Measurements from ENCODE around the gene MMD.
"Not testable (repeated sequence)": the region's sequence is repeated elsewhere in the genome, so short reads cannot be mapped to it uniquely, and the experiment has no call there.

Gene MMD

DNA sequence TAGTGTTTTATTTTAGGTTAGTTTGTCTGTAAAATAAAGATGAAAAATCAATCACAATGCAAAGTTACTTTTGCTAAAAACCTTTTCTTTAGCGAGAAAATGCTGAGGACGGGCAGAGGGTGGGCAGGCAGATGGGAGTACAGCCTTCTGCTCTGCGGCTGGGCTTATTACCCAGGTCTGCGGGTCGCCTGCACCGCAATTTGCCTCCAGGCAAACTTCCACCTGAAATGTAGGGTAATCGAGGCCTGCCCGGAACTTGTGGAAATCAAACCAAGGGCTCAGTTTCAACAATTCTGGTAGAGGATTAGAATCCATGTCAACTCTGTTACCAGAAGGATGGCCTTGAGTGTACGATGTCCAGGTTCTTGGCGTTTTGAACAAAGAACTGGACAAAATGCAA is 22.3 kb upstream of the MMD start:
- no peak for DNase-seq

DNA sequence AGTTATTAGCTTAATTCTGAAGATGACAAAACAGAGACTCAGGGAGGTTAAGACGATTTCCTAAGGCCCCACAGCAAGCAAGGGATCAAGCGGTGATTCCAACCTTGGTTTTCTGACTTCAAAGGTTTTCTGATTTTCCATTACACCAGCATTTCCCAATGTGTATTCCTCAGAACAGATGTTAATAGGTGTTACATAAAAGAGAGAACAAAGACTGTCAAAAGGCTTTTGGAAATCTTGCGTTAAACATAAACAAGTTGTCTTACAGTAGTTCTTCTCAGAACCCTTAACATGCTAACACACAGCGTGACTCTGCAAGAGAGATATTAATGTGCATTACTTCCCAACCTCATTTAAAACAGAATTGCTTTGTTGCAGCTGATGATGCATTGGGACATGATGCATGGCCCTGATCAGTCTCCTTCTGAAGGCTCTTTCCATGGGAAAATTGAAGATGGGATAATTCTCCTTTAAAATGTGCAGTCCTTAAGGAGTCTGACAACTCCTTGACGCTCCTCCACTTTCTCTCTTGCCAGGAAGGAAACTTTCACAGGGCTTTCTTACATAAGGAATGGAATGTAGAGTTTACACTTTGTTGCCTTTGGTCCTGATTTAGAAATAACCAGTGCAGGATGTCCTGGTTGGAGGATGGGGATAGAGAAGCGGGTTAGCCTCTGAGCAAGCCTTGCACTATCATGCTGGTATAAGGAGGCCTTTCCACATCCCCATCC is 21.5 kb upstream of the MMD start:
- no peak for DNase-seq

DNA sequence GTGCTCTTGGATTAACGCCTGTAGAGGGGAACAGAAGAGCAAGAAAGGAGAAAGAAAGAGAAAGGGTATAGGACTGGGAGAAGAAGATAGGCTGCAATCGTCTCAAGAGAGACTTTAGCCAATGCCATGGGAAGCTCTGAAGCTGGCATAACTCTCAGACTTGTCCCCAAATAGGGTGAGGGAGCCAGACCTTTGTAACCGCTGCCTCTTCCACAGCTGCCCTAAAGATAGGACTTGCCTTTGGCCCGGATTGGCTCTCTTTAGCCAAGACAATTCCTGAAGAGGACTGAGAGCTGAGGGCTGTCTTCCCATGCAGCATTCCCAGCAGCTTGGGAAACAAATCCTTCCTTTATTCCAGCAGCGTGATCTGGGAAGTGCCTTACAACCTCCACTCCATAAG is 20.8 kb upstream of the MMD start:
- DNase-seq: no peak

DNA sequence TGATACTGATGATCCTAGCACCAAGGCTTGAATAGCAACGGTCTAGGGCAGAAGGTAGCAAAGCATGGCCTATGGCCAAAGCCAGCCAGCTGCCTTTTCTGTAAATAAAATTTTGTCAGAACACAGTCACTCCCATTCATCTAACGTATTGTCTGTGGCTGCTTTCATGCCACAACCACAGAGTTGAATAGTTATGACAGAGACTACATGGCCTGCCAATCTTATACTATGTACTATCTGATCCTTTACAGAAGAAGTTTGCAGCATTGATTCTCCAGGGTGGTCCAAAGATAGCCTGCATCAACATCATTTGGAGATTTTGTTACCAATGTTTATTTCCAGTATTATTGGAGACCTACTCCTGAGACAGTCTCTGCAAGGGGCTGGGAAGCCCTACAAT is 19.9 kb upstream of the MMD start:
- peak; percentile 3 for DNase-seq

DNA sequence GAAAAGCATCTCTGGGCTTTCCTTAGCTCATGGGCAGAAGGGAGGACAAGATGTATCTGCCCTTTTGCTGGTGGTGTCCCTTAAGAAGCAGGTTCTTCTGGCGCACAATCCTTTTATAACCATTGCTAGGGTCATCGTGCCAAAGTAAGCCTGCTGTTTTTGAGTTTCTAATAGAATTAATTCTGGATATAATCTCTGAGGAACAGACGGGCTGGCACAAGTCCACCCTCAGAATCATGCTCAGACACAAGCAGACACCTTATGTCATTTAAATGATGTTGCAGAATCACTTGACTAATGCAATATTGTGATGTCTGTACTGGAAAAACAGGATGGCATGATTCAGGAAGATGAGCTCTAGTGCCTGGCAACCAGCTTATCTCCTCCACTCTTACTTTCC is 18.8 kb upstream of the MMD start:
- DNase-seq: no peak

DNA sequence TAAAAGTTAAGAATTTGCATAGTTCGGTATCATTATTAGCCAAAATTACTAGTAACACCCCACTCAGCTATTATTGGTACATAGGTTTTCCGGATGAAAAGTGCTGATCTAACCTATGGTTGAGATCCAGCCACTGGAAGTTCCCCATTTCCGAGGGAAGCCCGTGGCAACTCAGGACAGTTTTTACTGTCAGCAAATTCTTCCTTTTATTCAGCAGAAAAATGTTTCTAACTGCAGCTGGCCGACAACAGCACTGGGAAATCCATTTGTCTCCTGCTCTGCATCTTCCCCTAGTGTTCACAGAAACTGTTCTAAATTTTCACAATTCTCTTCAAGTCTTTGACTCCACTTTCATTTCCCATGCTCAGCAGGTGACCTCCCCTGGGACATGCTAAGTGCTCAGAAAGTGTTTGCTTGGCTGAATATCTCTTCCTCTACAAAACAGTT is 15.5 kb upstream of the MMD start:
- peak; percentile 38 for DNase-seq

DNA sequence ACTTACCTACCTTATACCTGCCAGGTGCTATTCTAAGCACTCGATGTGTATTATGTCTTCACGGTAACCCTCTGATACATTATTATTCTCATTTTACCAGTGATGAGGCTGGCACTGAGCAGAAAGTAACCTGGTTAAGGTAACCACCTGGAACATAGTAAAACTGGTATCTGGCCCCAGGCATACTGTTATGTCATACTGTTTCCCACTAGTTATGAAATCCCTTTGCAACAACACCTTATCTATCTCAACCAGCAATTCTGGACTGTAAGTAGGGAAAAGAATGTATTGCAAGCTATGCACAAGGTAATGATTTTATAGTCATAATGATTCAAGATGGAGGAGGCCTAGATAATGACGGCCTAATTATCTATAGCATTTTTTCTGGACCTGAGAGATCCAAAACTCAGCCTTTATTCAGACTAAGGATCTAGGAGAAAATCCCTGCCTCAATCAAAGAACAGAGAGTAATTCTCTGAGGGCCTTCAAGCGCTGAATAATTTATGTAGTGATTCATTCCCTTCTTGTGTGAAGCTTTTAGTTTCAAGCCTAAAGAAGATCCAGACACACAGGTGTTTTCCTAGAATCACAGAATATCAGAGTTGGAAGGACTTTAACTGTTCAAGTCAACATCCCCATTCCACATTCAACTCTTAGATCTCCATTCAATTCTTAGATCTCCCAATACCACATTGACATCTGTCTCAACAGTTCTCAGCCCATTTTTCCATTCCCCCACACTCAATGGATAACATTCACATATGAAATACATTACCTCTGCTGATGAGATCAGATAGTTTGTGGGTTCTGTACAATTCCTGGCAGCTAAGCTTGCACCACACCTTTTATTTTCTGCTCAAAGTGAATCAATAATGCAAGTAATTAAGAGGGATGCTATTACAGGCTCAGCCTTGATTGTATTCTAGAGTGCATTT is 14.9 kb upstream of the MMD start:
- no peak for DNase-seq

DNA sequence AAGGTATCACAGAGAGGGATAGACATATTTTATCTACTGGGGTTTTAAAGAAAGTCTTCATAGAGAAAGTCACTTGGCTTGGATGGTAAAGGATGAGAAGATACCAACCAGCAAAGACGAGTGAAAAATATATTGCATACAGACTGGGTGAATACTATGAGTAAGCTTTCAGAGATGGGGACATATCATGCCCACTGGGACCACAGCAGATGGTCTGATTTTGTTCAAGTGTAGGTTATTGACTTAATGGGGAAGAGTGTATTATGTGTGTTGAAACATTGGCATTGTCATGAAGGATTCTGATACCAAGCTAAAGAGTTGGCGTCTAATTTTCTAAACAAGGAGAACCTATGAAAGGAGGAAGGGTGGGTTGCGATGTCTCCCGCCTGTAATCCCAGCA is 13.8 kb upstream of the MMD start:
- no peak for DNase-seq

DNA sequence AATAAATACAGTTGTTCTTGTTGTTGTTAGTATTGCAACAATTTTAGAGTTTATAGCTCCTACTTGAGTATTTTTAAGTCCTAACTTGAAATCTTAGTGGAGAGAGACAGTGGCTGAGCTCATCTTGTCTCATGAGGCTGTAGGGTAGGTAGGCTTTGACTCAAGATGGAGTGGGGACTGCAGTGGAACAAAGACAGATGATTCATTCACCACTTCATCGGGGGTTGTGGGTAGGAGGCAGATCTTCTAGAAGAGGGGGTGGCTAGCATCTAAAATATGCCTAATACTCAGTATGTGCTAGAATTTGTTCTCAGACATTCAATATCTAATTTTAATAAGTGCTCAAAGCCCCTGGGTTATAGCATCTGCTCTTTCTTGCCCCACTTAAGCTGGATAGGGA is 13.1 kb upstream of the MMD start:
- DNase-seq: no peak

DNA sequence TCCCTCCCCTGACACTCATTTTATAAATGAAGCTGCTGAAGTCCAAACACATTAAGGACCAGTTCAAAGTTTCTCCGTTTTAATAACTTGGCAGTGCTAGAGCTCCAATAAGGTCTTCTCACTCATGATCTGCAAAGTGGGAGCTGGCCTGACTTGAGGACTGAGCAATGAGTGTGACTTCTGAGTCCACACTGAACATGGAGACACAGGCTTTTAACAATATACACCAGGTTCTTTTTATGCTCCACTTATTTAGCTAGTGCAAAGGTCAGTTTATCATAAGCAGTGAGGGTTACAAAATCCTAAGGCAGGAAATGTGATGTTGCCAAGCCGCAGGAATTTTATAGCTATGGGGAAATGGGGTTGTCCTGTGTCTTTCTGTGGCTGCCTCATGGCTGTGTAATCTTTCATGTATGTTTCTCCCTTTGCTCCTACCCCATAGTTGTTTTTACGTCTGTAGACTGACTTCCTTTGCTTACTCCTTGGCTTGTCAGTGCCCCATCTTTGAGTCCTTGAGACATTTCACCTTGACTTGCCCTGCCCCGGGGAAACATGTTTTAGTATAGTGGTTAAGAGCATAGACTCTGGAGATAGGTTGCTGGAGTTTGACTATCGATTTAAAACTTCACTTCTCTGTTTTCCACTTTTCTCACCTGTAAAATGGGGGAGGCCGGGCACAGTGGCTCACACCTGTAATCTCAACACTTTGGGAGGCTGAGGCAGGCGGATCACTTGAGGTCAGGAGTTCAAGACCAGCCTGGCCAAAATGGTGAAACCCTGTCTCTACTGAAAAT is 12.2 kb upstream of the MMD start:
- DNase-seq: peak; percentile 12

DNA sequence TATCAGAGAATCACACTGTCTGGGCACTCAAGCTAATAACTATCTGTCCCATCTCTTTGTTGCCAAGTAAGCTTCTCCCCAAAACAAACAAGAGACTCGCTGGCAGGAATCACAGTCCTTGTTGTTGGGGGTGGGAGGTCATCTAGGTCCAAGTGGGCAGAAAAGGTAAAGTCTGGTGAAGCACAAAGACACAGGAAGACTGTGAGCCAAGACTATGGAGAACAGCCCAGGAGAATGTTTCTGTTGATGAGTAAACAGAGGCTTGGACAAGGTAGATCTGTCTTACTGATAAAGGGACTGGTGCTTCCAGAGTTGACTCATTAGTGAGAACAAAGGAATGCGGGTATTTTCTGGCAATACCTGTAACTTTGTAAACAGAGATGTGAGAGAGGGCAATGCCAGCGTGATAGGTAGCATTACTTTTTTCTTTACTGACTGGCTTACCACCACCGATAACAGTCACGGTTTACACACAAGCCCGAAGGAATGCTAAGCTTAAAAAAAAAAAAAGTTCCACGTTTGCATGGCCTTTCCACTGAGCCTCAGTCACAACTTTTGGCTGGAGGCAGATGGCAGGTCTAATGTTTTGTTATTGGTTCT is 11.5 kb upstream of the MMD start:
- peak; percentile 29 for DNase-seq

DNA sequence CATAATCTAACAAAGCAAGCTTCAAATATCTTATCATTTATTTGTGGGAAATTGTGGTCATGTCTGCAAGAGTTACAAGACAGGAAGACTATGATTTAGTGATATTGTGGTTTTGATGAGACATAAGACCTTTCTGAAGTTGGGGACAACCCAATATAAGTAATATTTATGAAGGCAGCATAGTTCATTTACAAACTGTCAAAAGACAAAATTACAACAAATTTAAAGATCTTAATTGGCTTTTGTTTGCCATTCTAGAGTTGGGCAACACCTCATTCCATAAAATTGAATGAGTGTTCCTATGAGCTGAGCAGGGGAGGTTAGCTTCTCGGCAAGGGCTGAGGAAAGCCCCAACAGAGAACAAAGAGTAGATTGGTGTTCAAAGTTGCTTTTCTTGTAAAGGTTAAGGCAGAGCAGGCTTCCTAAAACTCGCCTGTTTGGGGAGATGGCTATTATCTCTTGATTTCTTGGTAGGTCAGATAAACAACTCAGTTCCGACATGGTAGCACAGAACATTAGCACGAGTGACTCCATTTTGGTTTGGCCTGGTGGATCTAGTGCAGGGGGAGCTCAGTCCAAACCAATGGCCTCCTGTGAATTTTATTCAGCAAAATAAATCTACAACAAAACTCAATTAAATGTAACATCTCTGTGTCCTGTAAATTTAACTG is 10.9 kb upstream of the MMD start:
- DNase-seq: no peak

DNA sequence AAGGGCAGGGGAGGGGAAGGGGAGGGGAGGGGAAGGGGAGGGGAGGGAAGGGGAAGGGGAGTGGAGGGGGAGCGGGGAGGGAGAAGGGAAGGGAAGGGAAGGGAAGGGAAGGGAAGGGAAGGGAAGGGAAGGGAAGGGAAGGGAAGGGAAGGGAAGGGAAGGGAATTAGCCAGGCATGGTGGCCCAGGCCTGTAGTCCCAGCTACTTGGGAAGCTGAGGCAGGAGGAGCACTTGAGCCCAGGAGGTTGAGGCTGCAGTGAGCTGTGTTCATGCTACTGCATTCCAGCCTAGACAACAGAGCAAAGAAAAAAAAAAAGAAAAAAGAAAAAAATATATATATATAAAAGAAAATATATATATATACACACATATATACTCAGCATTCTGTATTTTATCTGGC is 10.3 kb upstream of the MMD start:
- DNase-seq: not testable (repeated sequence)

DNA sequence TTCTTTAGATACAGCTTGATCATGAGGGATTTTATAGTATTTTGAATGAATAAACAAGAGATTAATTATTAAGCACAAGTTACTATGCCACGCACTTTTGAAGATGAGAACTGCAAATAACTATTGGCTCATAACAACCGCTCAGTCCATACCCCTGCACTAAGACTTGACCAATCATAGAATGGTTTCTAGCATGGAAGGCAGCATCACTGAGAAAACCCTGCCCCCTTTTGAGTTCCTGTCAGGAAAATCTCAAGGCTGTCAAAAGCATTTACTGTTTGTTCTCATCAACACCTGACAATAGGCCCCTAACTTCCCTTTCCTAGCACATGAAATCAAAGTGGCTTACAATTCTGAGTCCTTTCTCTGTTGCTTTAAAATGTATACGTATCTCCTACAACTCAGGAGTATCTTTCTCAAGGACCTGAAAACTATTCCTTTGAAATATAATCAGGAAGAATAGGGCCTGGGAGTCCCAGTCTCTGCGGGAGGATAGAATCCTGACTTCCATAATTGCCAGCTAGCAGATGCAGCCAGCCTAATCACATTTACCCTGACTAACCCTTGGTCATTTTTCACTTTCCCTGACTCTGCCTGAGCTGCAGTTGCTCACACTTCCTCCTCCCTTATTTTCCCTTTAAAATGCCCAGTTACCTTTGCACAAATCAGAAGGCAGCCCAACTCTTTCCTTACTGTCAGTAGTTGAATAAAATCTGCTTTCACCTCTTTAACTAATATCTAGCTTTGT is 9.1 kb upstream of the MMD start:
- DNase-seq: peak; percentile 66

DNA sequence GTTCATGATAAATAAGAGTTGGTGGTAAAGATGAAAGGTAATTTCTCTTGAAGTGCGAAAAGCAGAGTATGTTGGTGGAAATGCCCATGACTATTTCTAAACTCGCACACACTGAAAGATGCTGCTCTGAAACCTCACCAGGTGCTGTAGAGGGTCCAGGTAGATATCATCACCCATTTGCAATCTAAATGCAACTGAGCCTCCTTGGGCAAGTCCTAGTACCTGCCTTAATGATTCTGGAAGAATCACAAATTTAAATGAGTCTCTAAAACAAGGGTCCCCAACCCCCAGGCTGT is 5.9 kb upstream of the MMD start:
- DNase-seq: no peak

DNA sequence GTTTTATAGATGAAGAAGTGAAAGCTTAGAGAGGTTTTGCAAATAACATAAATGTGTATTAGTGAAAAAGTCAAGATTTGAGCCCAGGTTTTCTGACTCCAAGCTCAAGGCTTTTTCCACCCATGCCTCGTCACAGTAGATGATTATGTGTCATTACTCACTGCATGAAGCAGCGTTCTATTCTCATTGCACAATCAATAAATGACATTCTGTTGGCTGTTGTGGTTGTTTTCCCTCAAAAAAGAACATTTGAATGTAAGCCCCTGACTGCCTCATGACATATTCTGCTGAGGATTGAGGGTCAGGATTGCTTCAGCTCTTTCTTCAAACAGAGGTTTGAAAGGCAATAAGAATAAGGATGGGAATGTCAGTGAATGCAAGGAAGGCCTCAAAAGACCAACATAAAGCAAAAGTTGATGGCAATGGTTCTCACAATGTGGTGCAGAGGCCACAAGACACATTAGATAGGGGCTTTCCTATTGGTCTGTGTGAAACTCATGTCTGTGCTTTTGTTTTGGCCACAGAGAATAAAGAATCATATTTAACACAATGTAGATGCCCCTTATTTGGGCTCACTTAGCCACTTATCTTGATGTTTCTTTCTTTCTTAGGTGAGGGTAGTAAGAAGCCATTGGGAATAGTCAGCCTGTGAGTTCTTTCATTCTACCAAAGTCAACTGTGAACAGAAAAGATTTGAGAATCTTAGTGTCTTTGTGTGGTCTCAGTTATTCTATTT is 5.4 kb upstream of the MMD start:
- no peak for DNase-seq

DNA sequence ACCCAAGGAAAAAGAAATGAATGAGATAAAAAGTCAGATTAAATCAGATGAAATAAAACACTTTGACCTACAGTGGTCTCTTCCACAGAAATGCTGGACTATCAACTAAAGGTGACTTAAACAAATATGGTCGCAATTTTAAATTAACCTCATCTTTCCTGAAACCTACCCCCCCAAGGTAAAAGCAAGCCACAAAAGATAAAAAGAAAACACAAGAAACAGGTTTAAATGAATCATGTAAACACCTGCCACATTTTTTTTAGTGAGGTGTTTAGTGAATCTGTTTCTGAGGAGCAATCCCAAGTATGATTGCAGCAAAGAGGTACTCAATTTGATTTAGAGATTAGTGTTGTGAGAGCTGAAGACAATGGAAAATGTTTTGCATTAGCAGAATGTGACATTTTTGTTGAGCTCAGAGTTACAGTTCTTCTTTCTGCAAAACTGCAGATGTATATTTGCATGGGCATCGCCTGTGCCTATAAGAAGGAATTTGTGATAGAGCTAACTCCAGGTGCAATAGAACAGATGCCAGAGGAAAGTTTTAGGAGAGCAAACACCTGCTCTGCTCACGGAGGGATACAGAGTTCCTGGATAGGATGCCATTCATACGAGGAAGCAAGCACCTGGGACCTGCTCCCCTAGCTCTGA is 3.4 kb upstream of the MMD start:
- DNase-seq: no peak

DNA sequence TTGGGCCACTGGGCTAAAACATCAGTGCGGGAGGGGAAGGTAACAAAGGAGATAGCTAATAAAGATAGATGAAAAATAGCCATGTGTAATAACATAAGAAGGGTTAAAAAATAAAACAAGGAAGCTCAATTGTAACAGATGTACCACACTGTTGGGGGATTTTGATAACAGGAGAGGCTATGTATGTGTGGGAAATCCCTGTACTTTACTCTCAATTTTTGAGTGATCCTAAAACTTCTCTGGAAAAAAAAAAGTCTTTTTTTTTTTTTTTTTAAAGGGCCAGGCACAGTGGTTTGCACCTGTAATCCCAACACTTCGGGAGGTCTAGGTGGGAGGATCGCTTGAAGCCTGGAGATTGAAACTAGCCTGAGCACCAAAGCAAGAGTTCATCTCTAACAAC is 1.9 kb upstream of the MMD start:
- DNase-seq: no peak

DNA sequence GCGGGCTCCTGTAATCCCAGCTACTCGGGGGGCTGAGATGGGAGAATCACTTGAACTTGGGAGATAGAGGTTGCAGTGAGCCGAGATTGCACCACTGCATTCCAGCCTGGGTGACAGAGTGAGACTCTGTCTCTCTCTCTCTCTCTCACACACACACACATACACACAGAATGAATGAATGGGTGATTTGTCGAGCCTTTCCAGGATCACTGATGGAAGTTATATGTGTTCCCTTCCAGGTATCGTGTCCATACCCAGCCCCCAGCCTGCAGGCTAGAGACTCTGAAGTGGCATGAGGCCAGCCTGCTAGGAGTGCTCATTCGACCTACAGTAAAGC is 1.2 kb upstream of the MMD start:
- not testable (repeated sequence) for DNase-seq

DNA sequence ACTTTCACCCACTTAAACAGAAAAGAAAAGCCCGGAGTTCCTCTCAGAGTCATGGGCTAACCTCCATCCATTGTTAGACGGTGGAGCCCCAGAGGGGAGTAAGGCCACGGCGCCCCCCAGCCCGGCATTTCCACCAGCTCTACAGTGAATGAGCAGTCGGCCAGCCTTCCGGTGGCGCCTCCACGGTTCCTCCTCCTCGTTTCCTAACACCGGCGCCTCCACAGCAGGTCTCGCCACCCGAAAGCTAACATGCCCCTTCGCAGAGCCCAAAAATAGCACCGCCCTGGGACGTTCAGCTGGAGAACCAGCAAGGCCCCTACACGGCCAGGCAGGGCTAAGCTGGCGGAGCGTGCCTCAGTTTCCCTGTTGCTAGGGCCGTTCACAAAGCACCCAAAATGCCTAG is 858 bp downstream of the MMD start:
- peak; percentile 59 for DNase-seq

Data from NCI-H69 (cell line).